Muscle of leg (tissue), 11 donors: ENCODE measurements around the gene POC1B. TPM values are rescaled to one million over a fixed set of nuclear protein-coding genes. Genes with fewer than 3 reads are reported as not detected.
"Not testable (repeated sequence)": the region's sequence is repeated elsewhere in the genome, so short reads cannot be mapped to it uniquely, and the experiment has no call there.

Experiments used
- DNase-seq: peaks from one replicate; pipeline ENCODE4 v3.0.0; 2013
- H3K27ac ChIP-seq: one replicate; pipeline ENCODE4 v1.5.1; 2013; ENCODE audit warnings: mild to moderate bottlenecking, low read length, control low read depth
- H3K27me3 ChIP-seq: one replicate; pipeline ENCODE4 v1.6.1; 2013; ENCODE audit warnings: low read length; ENCODE audit not compliant: control insufficient read depth, insufficient read depth
- H3K36me3 ChIP-seq: one replicate; pipeline ENCODE4 v1.6.1; 2013; ENCODE audit warnings: low read length; ENCODE audit not compliant: control insufficient read depth, insufficient read depth
- H3K4me1 ChIP-seq: one replicate; pipeline ENCODE4 v1.6.1; 2013; ENCODE audit warnings: low read length; ENCODE audit not compliant: control insufficient read depth, insufficient read depth
- H3K4me3 ChIP-seq: one replicate; pipeline ENCODE4 v1.5.1; 2013; ENCODE audit warnings: low read length, control low read depth
- H3K9me3 ChIP-seq: replicated peaks from 2 replicates; pipeline ENCODE4 v1.6.1; 2013; ENCODE audit warnings: low read depth, low read length; ENCODE audit not compliant: control insufficient read depth
- WGBS: methylation state at CpG from one replicate; pipeline ENCODE4 v1.1.5; 2013; ENCODE audit warnings: missing lambda C conversion rate; ENCODE audit not compliant: insufficient coverage; 5-methylcytosine and 5-hydroxymethylcytosine counted together
- polyA plus RNA-seq, 8 donors: library from polyadenylated mRNA; unstranded; fragments of 120-200 nt; gene quantifications; one replicate each; pipeline versions ENCODE4 v1.2.1 to v1.2.3, GENCODE V29; 2013; ENCODE audit warnings: inconsistent platforms in 1 of 8, low replicate concordance in 1 of 8; ENCODE audit not compliant: insufficient read length in 8 of 8, insufficient read depth in 1 of 8
- total RNA-seq: library from RNA; stranded (reverse); fragments of 120-200 nt; gene quantifications from one replicate; pipeline ENCODE4 v1.2.4, GENCODE V29; 2013

POC1B gene
- total and polyA plus RNA-seq, 9 donors: 6.4 to 15.9 (median 9.9) TPM

GRCh38 chr12:89468017-89468416 is 57.8 kb downstream of the POC1B start:
- H3K36me3 ChIP-seq: no peaks in the 10 kb centered on the region
- no CpG with 5 or more reads among the region's 1 CpG for WGBS

GRCh38 chr12:89464974-89465592 is 60.8 kb downstream of the POC1B start:
- Histone ChIP-seq H3K27ac (no peak overlapping the region), H3K9me3 (no peaks in the 10 kb centered on the region), H3K27me3 (no peaks in the 10 kb centered on the region), H3K4me3 (no peak overlapping the region), H3K4me1 (no peaks in the 10 kb centered on the region), H3K36me3 (no peaks in the 10 kb centered on the region)
- WGBS: 47% methylated on average over 3 of the region's 4 CpGs
- DNase-seq: no peak

More at GRCh38 chr12:89468017-89468416, 57.8 kb downstream of the POC1B start:
- no peak overlapping the region for H3K4me3 ChIP-seq
- H3K4me1 ChIP-seq: no peaks in the 10 kb centered on the region
- DNase-seq: no peak
- no peaks in the 10 kb centered on the region for H3K9me3 ChIP-seq
- H3K27ac ChIP-seq: no peak overlapping the region
- no peaks in the 10 kb centered on the region for H3K27me3 ChIP-seq

- WGBS: 60% methylated on average over 1 of the region's 6 CpGs
- Histone ChIP-seq H3K27me3 (no peaks in the 10 kb centered on the region), H3K9me3 (no peaks in the 10 kb centered on the region), H3K27ac (peak overlapping the region; percentile 13), H3K4me1 (no peaks in the 10 kb centered on the region), H3K4me3 (no peak overlapping the region), H3K36me3 (no peaks in the 10 kb centered on the region)
- DNase-seq: peak; percentile 77
Measured at GRCh38 chr12:89461649-89462612, 63.9 kb downstream of the POC1B start.

DNA sequence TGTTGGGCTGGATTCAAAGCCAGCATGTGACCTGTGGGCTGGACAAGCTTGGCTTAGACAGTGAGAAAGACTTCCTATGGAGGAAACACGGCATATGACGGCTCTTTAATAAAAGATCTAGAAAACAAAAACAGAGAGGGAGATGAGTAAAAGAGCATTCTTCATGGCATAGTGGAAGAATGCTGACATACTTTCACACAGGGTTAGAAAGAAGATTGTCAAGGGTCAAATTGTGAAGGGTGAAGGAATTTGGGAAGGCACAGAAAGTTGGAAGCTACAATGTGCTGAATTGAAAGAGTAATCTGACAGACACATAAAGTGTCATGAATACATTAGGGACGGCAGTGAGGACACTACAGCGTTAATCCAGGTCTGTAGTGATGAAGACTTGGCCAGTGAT is 64.7 kb downstream of the POC1B start:
- 100% methylated on average over 1 of the region's 4 CpGs for WGBS
- H3K27me3 ChIP-seq: no peaks in the 10 kb centered on the region
- H3K4me1 ChIP-seq: no peaks in the 10 kb centered on the region
- no peak overlapping the region for H3K4me3 ChIP-seq
- H3K36me3 ChIP-seq: no peaks in the 10 kb centered on the region
- DNase-seq: no peak
- H3K27ac ChIP-seq: peak overlapping the region; percentile 13
- no peaks in the 10 kb centered on the region for H3K9me3 ChIP-seq

- not testable (repeated sequence) for H3K27ac ChIP-seq, H3K36me3 ChIP-seq, H3K27me3 ChIP-seq, H3K4me1 ChIP-seq, H3K9me3 ChIP-seq, H3K4me3 ChIP-seq
- DNase-seq: peak; percentile 26
- WGBS: no CpG with 5 or more reads among the region's 4 CpGs
Measured at GRCh38 chr12:89459279-89459678, 66.6 kb downstream of the POC1B start.

DNA sequence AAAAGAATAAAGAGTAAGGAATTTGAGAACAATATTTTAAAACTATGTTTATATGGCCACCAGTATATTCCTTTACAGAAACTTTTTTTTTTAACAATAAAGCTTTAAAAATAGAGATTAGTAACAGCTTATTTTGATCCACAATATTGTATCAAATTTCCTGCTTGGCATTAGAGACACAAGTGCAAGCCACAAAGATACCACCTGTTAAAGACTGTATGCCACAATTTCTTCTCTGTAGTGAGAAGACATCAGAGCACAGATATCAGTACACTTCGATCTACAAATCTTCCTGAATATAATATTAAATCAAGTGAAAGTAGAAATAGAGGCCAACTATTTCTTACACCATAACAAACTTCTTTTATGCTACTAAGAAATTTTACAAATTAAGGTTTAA is 69.3 kb downstream of the POC1B start:
- Histone ChIP-seq H3K4me3 (no peak overlapping the region), H3K36me3 (no peaks in the 10 kb centered on the region), H3K27ac (no peak overlapping the region), H3K4me1 (peaks cover 11% of the 10 kb centered on the region), H3K27me3 (no peaks in the 10 kb centered on the region), H3K9me3 (no peaks in the 10 kb centered on the region)
- no peak for DNase-seq
- WGBS: no CpG with 5 or more reads among the region's 1 CpG

- no peak overlapping the region for H3K4me3 ChIP-seq
- H3K27me3 ChIP-seq: no peaks in the 10 kb centered on the region
- H3K36me3 ChIP-seq: no peaks in the 10 kb centered on the region
- 27% methylated on average over 4 of the region's 7 CpGs for WGBS
- H3K4me1 ChIP-seq: peaks cover 11% of the 10 kb centered on the region
- peak overlapping the region; percentile 78 for H3K27ac ChIP-seq
- H3K9me3 ChIP-seq: no peaks in the 10 kb centered on the region
- DNase-seq: peak; percentile 47
Measured at GRCh38 chr12:89454080-89454848, 71.6 kb downstream of the POC1B start.

DNA sequence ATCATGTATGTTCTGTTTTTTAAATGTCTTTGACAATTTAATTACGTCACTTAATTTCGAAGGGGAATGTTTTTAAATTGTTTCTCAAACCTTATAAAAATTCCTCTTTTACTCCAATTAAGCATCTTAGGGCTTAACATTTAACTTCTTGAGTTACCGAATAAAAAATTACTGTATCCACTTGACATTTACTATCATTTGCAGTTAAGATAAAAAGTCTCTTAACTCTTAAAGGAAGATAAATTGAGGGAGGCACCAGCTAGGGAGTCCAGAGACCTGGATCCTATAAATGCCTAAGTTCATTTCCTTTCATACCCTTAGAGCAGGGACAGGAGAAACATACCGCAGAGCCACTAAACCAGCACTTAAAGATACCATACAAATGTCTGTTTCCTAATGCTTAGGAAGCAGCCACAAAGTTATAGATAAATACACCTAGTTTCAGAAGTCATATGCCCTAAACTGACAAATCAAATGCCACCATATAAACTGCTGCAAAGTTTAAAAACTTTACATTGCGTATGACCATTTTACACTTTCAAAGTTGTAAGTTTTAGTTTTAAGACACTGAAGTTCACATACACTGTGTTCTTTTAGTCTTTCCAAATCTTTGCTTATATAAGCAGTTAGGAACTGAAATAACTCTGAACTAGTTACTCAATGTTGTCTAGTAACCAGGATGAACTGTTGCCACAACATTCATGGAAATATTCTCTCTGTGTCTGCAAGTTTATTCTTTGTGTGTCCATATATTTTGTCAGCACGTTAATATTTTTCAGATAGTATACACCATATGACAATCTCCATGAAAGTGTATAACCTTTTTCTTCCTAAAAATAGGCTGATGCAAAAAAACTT is 72.5 kb downstream of the POC1B start:
- Histone ChIP-seq H3K36me3 (no peaks in the 10 kb centered on the region), H3K4me3 (no peak overlapping the region), H3K9me3 (no peaks in the 10 kb centered on the region), H3K27me3 (no peaks in the 10 kb centered on the region), H3K27ac (peak overlapping the region; percentile 78), H3K4me1 (peaks cover 11% of the 10 kb centered on the region)
- DNase-seq: peak; percentile 92
- WGBS: no CpG with 5 or more reads among the region's 6 CpGs

DNA sequence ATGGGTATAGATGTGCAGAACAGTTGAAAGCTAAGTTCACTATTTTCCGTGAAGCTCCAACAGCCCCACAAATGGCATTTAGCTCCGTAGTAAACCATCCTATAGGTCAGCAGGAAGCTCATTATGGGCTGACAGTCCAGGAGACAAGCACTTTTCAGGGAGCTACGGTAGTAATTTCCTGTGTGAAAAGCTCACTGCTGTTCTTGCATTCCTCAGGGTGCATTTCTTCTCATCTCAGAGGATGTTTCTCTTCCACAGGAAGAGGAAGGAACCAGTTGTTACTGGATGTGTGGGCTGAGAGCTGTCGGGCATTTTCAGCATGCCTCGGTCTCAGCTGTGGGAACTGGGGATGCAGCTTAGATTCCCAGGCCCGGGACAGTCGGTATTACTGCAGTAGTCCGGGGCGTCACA is 74.0 kb downstream of the POC1B start:
- peak; percentile 77 for DNase-seq
- 0% methylated on average over 2 of the region's 9 CpGs for WGBS
- Histone ChIP-seq H3K36me3 (no peaks in the 10 kb centered on the region), H3K4me1 (peaks cover 11% of the 10 kb centered on the region), H3K9me3 (no peaks in the 10 kb centered on the region), H3K27me3 (no peaks in the 10 kb centered on the region), H3K4me3 (no peak overlapping the region), H3K27ac (peak overlapping the region; percentile 72)
